Activated CD4-positive, alpha-beta T cell treated with anti-CD3 and anti-CD28 coated beads for 24 hours (primary cell): ENCODE results near the gene MKLN1.
"Not testable (repeated sequence)": the region's sequence is repeated elsewhere in the genome, so short reads cannot be mapped to it uniquely, and the experiment has no call there.

Source experiments
- DNase-seq, 2 donors: peaks; one replicate each; pipeline ENCODE4 v3.0.0-alpha.2; 2020; ENCODE audit warnings: low read depth in 2 of 2

Gene MKLN1

GRCh38 chr7:131312838-131313237 lies 14.8 kb upstream of the MKLN1 start:
- no peak for DNase-seq

- no peak for DNase-seq
Measured at GRCh38 chr7:131320603-131321002, 7.1 kb upstream of the MKLN1 start.

- no peak for DNase-seq
Measured at GRCh38 chr7:131321656-131322055, 6.0 kb upstream of the MKLN1 start.

GRCh38 chr7:131322061-131322460 lies 5.6 kb upstream of the MKLN1 start:
- DNase-seq = no peak

GRCh38 chr7:131322861-131323260 lies 4.8 kb upstream of the MKLN1 start:
- DNase-seq = no peak

GRCh38 chr7:131325179-131325840 lies 2.4 kb upstream of the MKLN1 start:
- no peak for DNase-seq

- no peak for DNase-seq
Measured at GRCh38 chr7:131326576-131326975, 1.1 kb upstream of the MKLN1 start.

GRCh38 chr7:131327049-131327625 lies 539 bp upstream of the MKLN1 start:
- DNase-seq = no peak

GRCh38 chr7:131328377-131329175 lies 900 bp downstream of the MKLN1 start:
- no peak for DNase-seq

GRCh38 chr7:131329176-131329570 lies 1.5 kb downstream of the MKLN1 start:
- DNase-seq = no peak

GRCh38 chr7:131330299-131330698 lies 2.6 kb downstream of the MKLN1 start:
- no peak for DNase-seq

- DNase-seq = no peak
Measured at GRCh38 chr7:131331806-131332205, 4.1 kb downstream of the MKLN1 start.

GRCh38 chr7:131332729-131333128 lies 5.1 kb downstream of the MKLN1 start:
- DNase-seq = not testable (repeated sequence)

GRCh38 chr7:131335639-131336381 lies 8.1 kb downstream of the MKLN1 start:
- no peak for DNase-seq

- no peak for DNase-seq
Measured at GRCh38 chr7:131336956-131337355, 9.3 kb downstream of the MKLN1 start.

GRCh38 chr7:131338173-131338572 lies 10.5 kb downstream of the MKLN1 start:
- no peak for DNase-seq

- no peak for DNase-seq
Measured at GRCh38 chr7:131338691-131339390, 11.2 kb downstream of the MKLN1 start.

- DNase-seq = no peak
Measured at GRCh38 chr7:131341690-131342089, 14.0 kb downstream of the MKLN1 start.

GRCh38 chr7:131342864-131343442 lies 15.3 kb downstream of the MKLN1 start:
- DNase-seq = no peak

GRCh38 chr7:131346885-131347592 lies 19.4 kb downstream of the MKLN1 start:
- no peak for DNase-seq

- DNase-seq = no peak
Measured at GRCh38 chr7:131352032-131352431, 24.4 kb downstream of the MKLN1 start.
